ENCODE results near the gene SLC31A1. TPM values are rescaled to one million over a fixed set of nuclear protein-coding genes. Genes with fewer than 3 reads are reported as not detected.

Gene SLC31A1
- total RNA-seq, 4 donors from 2014 or later = 17.1 to 46.3 (median 27.2) TPM

GRCh38 chr9:113238202-113238858 is 17.0 kb downstream of the SLC31A1 start:
- H3K4me1 ChIP-seq = peaks cover 23% of the 10 kb centered on the region
- no peak overlapping the region for H3K27ac ChIP-seq
- no peak for DNase-seq (ENCODE audit: low spot score in 2 of 2)
- no peaks in the 10 kb centered on the region for H3K27me3 ChIP-seq
- WGBS = 89% methylated on average over 10 of the region's 10 CpGs
- TF ChIP-seq CTCF (IDR thresholded peaks at IDR 0.05) (no peak), POLR2AphosphoS5 (IDR thresholded peaks at IDR 0.05) (no peak), POLR2A (IDR thresholded peaks at IDR 0.05) (no peak), EP300 (IDR thresholded peaks at IDR 0.05) (no peak)
- no peak overlapping the region for H3K4me3 ChIP-seq
- no peaks in the 10 kb centered on the region for H3K9me3 ChIP-seq
- no peaks in the 10 kb centered on the region for H3K36me3 ChIP-seq

GRCh38 chr9:113238859-113239232 is 17.5 kb downstream of the SLC31A1 start:
- H3K9me3 ChIP-seq = no peaks in the 10 kb centered on the region
- no peaks in the 10 kb centered on the region for H3K36me3 ChIP-seq
- no peak for TF ChIP-seq CTCF (IDR thresholded peaks at IDR 0.05)
- no peak for TF ChIP-seq POLR2AphosphoS5 (IDR thresholded peaks at IDR 0.05)
- no peak for TF ChIP-seq EP300 (IDR thresholded peaks at IDR 0.05)
- no peak for TF ChIP-seq POLR2A (IDR thresholded peaks at IDR 0.05)
- no peak overlapping the region for H3K4me3 ChIP-seq
- WGBS = 69% methylated on average over 4 of the region's 4 CpGs
- peaks cover 18% of the 10 kb centered on the region for H3K4me1 ChIP-seq
- no peak overlapping the region for H3K27ac ChIP-seq
- no peaks in the 10 kb centered on the region for H3K27me3 ChIP-seq
- DNase-seq (ENCODE audit: low spot score in 2 of 2) = no peak

GRCh38 chr9:113241161-113241560 is 19.8 kb downstream of the SLC31A1 start:
- H3K36me3 ChIP-seq = no peaks in the 10 kb centered on the region
- no peak for DNase-seq (ENCODE audit: low spot score in 2 of 2)
- H3K4me3 ChIP-seq = no peak overlapping the region
- no peak for TF ChIP-seq POLR2A (IDR thresholded peaks at IDR 0.05)
- H3K27me3 ChIP-seq = no peaks in the 10 kb centered on the region
- 77% methylated on average over 2 of the region's 2 CpGs for WGBS
- H3K9me3 ChIP-seq = no peaks in the 10 kb centered on the region
- peaks cover 7% of the 10 kb centered on the region for H3K4me1 ChIP-seq
- no peak overlapping the region for H3K27ac ChIP-seq

GRCh38 chr9:113244556-113244955 is 23.2 kb downstream of the SLC31A1 start:
- H3K36me3 ChIP-seq = no peaks in the 10 kb centered on the region
- H3K4me1 ChIP-seq = peaks cover 3% of the 10 kb centered on the region
- no peak overlapping the region for H3K4me3 ChIP-seq
- no peak for TF ChIP-seq EP300 (IDR thresholded peaks at IDR 0.05)
- TF ChIP-seq POLR2A (IDR thresholded peaks at IDR 0.05) = no peak
- TF ChIP-seq CTCF (IDR thresholded peaks at IDR 0.05) = no peak
- no peak for TF ChIP-seq POLR2AphosphoS5 (IDR thresholded peaks at IDR 0.05)
- H3K27ac ChIP-seq = no peak overlapping the region
- no peak for DNase-seq (ENCODE audit: low spot score in 2 of 2)
- no peaks in the 10 kb centered on the region for H3K27me3 ChIP-seq
- 77% methylated on average over 2 of the region's 2 CpGs for WGBS
- no peaks in the 10 kb centered on the region for H3K9me3 ChIP-seq

GRCh38 chr9:113245894-113246293 is 24.6 kb downstream of the SLC31A1 start:
- Histone ChIP-seq H3K4me1 (peaks cover 2% of the 10 kb centered on the region), H3K36me3 (no peaks in the 10 kb centered on the region)
- WGBS = 90% methylated on average over 4 of the region's 4 CpGs

More at GRCh38 chr9:113245894-113246293, 24.6 kb downstream of the SLC31A1 start:
- Histone ChIP-seq H3K4me3 (no peak overlapping the region), H3K27me3 (no peaks in the 10 kb centered on the region), H3K9me3 (no peaks in the 10 kb centered on the region), H3K27ac (peak overlapping the region; percentile 29)
- TF ChIP-seq POLR2A (IDR thresholded peaks at IDR 0.05) = no peak
- TF ChIP-seq EP300 (IDR thresholded peaks at IDR 0.05) = no peak
- no peak for TF ChIP-seq POLR2AphosphoS5 (IDR thresholded peaks at IDR 0.05)
- no peak for TF ChIP-seq CTCF (IDR thresholded peaks at IDR 0.05)
- DNase-seq (ENCODE audit: low spot score in 2 of 2) = no peak
